ENCODE measurements around the gene SORBS1.
A peak's percentile ranks its signal among the peaks of the same experiment; 100 is the strongest.

The SORBS1 gene

DNA sequence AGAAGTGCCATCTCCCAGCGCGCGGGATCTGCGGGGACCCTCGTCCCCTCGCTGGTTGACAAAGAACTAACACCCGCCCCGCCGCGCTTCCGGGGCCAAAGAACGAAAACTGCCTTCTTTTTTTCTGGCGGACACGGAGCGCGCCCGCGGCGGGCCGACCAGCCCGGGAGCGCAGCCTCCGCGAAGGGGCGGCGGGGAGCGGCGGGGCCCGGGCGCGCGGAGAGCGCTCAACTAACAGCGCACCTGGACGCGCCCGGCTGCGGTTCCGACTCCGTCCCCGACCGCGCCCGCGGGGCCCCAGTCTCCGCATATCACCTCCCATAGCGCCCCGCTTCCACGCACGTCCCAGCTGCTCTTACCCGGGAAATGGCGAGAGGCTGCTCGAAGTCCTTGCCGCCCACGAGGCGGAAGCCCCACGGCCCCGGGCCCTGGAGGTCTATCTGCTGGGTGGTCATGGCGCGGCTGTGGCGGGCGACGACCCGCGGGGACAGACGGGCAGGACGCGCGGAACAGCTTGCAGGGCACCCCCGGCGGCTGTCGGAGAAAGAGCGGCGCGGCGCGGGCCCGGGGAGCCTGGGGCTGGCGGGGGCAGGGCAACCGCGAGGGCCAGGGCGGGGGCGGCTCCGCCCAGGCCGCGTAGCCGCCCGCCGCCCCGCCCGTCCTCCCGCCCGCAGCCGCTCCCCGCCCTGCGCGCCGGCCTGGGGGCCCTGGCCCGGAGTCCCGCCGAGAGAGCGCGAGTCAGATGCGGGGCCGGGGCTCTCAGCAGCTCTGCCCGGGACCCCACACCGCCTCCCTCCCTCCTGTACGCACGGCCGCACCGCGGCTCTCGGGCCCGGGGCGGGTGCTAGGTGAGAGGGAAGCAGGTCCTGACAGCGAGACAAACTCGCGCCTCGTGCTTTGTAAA lies 270.5 kb downstream of the SORBS1 start, which contains the start of gene PDLIM1 (continued):
- TF ChIP-seq ZNF777 (tag by site-specific recombination; IDR thresholded peaks at IDR 0.05; ENCODE audit: borderline replicate concordance) (peak; percentile 70; the same call in 1 of the 2 replicates), ZNF785 (tag by site-specific recombination; IDR thresholded peaks at IDR 0.05) (no peak), ZNF501 (tag by site-specific recombination; IDR thresholded peaks at IDR 0.05) (0 out of 2 replicates have a peak, but pooled peaks have one; percentile 31), MEIS1 (CRISPR knock-in tag; IDR thresholded peaks at IDR 0.05; ENCODE audit: borderline replicate concordance) (no peak), ZNF112 (tag by site-specific recombination; IDR thresholded peaks at IDR 0.05) (no peak), ZNF174 (tag by site-specific recombination; IDR thresholded peaks at IDR 0.05) (no peak), KLF7 (tag by site-specific recombination; IDR thresholded peaks at IDR 0.05; ENCODE audit: borderline replicate concordance) (no peak), HOXA7 (CRISPR knock-in tag; IDR thresholded peaks at IDR 0.05; ENCODE audit: borderline replicate concordance) (no peak), ZNF211 (tag by site-specific recombination; IDR thresholded peaks at IDR 0.05; ENCODE audit: low read depth) (no peak), SCRT1 (tag by site-specific recombination; IDR thresholded peaks at IDR 0.05; ENCODE audit: borderline replicate concordance) (no peak), ZNF555 (tag by site-specific recombination; conservative IDR thresholded peaks at IDR 0.05) (no peak), RBAK (tag by site-specific recombination; IDR thresholded peaks at IDR 0.05) (no peak), ZNF510 (tag by site-specific recombination; IDR thresholded peaks at IDR 0.05; ENCODE audit: insufficient replicate concordance) (no peak), SP2 (tag by site-specific recombination; IDR thresholded peaks at IDR 0.05) (no peak), ZNF324 (tag by site-specific recombination; IDR thresholded peaks at IDR 0.05) (no peak), ZNF133 (tag by site-specific recombination; IDR thresholded peaks at IDR 0.05) (no peak), ZNF776 (tag by site-specific recombination; IDR thresholded peaks at IDR 0.05; ENCODE audit: borderline replicate concordance) (no peak)
- TF ChIP-seq, protein P1, sequence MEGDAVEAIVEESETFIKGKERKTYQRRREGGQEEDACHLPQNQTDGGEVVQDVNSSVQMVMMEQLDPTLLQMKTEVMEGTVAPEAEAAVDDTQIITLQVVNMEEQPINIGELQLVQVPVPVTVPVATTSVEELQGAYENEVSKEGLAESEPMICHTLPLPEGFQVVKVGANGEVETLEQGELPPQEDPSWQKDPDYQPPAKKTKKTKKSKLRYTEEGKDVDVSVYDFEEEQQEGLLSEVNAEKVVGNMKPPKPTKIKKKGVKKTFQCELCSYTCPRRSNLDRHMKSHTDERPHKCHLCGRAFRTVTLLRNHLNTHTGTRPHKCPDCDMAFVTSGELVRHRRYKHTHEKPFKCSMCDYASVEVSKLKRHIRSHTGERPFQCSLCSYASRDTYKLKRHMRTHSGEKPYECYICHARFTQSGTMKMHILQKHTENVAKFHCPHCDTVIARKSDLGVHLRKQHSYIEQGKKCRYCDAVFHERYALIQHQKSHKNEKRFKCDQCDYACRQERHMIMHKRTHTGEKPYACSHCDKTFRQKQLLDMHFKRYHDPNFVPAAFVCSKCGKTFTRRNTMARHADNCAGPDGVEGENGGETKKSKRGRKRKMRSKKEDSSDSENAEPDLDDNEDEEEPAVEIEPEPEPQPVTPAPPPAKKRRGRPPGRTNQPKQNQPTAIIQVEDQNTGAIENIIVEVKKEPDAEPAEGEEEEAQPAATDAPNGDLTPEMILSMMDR (tag by site-specific recombination; IDR thresholded peaks at IDR 0.05), result peak; percentile 86
- TF ChIP-seq, protein P2, sequence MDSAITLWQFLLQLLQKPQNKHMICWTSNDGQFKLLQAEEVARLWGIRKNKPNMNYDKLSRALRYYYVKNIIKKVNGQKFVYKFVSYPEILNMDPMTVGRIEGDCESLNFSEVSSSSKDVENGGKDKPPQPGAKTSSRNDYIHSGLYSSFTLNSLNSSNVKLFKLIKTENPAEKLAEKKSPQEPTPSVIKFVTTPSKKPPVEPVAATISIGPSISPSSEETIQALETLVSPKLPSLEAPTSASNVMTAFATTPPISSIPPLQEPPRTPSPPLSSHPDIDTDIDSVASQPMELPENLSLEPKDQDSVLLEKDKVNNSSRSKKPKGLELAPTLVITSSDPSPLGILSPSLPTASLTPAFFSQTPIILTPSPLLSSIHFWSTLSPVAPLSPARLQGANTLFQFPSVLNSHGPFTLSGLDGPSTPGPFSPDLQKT (IDR thresholded peaks at IDR 0.05; ENCODE audit: borderline replicate concordance, low read depth, low read length), result no peak
- TF ChIP-seq, protein P3, sequence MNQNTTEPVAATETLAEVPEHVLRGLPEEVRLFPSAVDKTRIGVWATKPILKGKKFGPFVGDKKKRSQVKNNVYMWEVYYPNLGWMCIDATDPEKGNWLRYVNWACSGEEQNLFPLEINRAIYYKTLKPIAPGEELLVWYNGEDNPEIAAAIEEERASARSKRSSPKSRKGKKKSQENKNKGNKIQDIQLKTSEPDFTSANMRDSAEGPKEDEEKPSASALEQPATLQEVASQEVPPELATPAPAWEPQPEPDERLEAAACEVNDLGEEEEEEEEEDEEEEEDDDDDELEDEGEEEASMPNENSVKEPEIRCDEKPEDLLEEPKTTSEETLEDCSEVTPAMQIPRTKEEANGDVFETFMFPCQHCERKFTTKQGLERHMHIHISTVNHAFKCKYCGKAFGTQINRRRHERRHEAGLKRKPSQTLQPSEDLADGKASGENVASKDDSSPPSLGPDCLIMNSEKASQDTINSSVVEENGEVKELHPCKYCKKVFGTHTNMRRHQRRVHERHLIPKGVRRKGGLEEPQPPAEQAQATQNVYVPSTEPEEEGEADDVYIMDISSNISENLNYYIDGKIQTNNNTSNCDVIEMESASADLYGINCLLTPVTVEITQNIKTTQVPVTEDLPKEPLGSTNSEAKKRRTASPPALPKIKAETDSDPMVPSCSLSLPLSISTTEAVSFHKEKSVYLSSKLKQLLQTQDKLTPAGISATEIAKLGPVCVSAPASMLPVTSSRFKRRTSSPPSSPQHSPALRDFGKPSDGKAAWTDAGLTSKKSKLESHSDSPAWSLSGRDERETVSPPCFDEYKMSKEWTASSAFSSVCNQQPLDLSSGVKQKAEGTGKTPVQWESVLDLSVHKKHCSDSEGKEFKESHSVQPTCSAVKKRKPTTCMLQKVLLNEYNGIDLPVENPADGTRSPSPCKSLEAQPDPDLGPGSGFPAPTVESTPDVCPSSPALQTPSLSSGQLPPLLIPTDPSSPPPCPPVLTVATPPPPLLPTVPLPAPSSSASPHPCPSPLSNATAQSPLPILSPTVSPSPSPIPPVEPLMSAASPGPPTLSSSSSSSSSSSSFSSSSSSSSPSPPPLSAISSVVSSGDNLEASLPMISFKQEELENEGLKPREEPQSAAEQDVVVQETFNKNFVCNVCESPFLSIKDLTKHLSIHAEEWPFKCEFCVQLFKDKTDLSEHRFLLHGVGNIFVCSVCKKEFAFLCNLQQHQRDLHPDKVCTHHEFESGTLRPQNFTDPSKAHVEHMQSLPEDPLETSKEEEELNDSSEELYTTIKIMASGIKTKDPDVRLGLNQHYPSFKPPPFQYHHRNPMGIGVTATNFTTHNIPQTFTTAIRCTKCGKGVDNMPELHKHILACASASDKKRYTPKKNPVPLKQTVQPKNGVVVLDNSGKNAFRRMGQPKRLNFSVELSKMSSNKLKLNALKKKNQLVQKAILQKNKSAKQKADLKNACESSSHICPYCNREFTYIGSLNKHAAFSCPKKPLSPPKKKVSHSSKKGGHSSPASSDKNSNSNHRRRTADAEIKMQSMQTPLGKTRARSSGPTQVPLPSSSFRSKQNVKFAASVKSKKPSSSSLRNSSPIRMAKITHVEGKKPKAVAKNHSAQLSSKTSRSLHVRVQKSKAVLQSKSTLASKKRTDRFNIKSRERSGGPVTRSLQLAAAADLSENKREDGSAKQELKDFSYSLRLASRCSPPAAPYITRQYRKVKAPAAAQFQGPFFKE (tag by site-specific recombination; IDR thresholded peaks at IDR 0.05; ENCODE audit: borderline replicate concordance), result no peak
- TF ChIP-seq, protein P4, sequence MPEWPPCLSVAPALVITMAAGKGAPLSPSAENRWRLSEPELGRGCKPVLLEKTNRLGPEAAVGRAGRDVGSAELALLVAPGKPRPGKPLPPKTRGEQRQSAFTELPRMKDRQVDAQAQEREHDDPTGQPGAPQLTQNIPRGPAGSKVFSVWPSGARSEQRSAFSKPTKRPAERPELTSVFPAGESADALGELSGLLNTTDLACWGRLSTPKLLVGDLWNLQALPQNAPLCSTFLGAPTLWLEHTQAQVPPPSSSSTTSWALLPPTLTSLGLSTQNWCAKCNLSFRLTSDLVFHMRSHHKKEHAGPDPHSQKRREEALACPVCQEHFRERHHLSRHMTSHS (tag by site-specific recombination; IDR thresholded peaks at IDR 0.05), result no peak
- TF ChIP-seq, protein P5, sequence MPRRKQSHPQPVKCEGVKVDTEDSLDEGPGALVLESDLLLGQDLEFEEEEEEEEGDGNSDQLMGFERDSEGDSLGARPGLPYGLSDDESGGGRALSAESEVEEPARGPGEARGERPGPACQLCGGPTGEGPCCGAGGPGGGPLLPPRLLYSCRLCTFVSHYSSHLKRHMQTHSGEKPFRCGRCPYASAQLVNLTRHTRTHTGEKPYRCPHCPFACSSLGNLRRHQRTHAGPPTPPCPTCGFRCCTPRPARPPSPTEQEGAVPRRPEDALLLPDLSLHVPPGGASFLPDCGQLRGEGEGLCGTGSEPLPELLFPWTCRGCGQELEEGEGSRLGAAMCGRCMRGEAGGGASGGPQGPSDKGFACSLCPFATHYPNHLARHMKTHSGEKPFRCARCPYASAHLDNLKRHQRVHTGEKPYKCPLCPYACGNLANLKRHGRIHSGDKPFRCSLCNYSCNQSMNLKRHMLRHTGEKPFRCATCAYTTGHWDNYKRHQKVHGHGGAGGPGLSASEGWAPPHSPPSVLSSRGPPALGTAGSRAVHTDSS (tag by site-specific recombination; IDR thresholded peaks at IDR 0.05), result no peak
- TF ChIP-seq, protein P6, sequence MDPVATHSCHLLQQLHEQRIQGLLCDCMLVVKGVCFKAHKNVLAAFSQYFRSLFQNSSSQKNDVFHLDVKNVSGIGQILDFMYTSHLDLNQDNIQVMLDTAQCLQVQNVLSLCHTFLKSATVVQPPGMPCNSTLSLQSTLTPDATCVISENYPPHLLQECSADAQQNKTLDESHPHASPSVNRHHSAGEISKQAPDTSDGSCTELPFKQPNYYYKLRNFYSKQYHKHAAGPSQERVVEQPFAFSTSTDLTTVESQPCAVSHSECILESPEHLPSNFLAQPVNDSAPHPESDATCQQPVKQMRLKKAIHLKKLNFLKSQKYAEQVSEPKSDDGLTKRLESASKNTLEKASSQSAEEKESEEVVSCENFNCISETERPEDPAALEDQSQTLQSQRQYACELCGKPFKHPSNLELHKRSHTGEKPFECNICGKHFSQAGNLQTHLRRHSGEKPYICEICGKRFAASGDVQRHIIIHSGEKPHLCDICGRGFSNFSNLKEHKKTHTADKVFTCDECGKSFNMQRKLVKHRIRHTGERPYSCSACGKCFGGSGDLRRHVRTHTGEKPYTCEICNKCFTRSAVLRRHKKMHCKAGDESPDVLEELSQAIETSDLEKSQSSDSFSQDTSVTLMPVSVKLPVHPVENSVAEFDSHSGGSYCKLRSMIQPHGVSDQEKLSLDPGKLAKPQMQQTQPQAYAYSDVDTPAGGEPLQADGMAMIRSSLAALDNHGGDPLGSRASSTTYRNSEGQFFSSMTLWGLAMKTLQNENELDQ (tag by site-specific recombination; IDR thresholded peaks at IDR 0.05; ENCODE audit: low read depth), result no peak

Data from HEK293 (cell line).